LoVo (cell line): ENCODE data around the gene CHD6.

ENCODE experiments used
- DNase-seq: peaks from one replicate; pipeline ENCODE4 v3.0.0-alpha.2; 2016; ENCODE audit warnings: low spot score

The CHD6 gene

GRCh38 chr20:41506192-41506915 lies 111.8 kb downstream of the CHD6 start:
- DNase-seq: no peak

- no peak for DNase-seq
These were observed 113.0 kb downstream of the CHD6 start for GRCh38 chr20:41505184-41505583.

- no peak for DNase-seq
These were observed 116.8 kb downstream of the CHD6 start for GRCh38 chr20:41501376-41501775.

GRCh38 chr20:41499961-41500725 lies 118.0 kb downstream of the CHD6 start:
- DNase-seq: no peak

- DNase-seq: no peak
These were observed 119.1 kb downstream of the CHD6 start for GRCh38 chr20:41499064-41499463.

GRCh38 chr20:41497186-41497895 lies 120.8 kb downstream of the CHD6 start:
- DNase-seq: no peak

GRCh38 chr20:41494451-41494850 lies 123.7 kb downstream of the CHD6 start:
- DNase-seq: no peak

GRCh38 chr20:41483553-41483930 lies 134.6 kb downstream of the CHD6 start:
- no peak for DNase-seq

GRCh38 chr20:41482647-41483552 lies 135.3 kb downstream of the CHD6 start:
- no peak for DNase-seq

- DNase-seq: no peak
These were observed 138.0 kb downstream of the CHD6 start for GRCh38 chr20:41480054-41480770.

- DNase-seq: no peak
These were observed 139.1 kb downstream of the CHD6 start for GRCh38 chr20:41479113-41479512.

GRCh38 chr20:41478026-41478425 lies 140.2 kb downstream of the CHD6 start:
- DNase-seq: no peak

GRCh38 chr20:41476446-41476845 lies 141.7 kb downstream of the CHD6 start:
- DNase-seq: no peak

GRCh38 chr20:41476013-41476441 lies 142.2 kb downstream of the CHD6 start:
- DNase-seq: no peak

GRCh38 chr20:41475503-41475902 lies 142.7 kb downstream of the CHD6 start:
- no peak for DNase-seq

- no peak for DNase-seq
These were observed 147.6 kb downstream of the CHD6 start for GRCh38 chr20:41470362-41471095.

- DNase-seq: no peak
These were observed 148.3 kb downstream of the CHD6 start for GRCh38 chr20:41469868-41470267.

- DNase-seq: no peak
These were observed 149.1 kb downstream of the CHD6 start for GRCh38 chr20:41468994-41469600.

GRCh38 chr20:41467690-41468089 lies 150.5 kb downstream of the CHD6 start:
- DNase-seq: no peak

GRCh38 chr20:41467220-41467619 lies 151.0 kb downstream of the CHD6 start:
- DNase-seq: no peak
